Measurements from ENCODE around the gene ANKRD13B.
"Not testable (repeated sequence)": the region's sequence is repeated elsewhere in the genome, so short reads cannot be mapped to it uniquely, and the experiment has no call there.

The ANKRD13B gene

GRCh38 chr17:29642171-29642611 is 49.3 kb downstream of the ANKRD13B start:
- DNase-seq (ENCODE audit: low read depth in 2 of 2) = no peak

DNA sequence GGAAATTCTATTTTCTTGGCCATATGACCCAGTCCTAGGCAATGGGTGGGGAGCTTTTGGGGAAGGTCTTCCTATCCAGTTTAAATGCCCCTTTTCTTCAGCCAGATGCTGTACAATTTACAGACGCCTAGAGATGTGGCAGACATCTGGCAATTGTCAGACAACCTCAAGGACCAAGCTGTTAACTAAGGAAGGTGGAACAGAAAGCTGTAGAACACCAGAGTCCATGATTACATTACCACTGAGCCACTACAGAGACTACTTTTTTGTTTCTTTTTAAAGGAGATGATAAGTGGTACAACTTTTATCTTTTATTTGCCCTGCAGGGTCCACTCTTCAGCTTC is 50.9 kb downstream of the ANKRD13B start:
- DNase-seq (ENCODE audit: low read depth in 2 of 2) = no peak

DNA sequence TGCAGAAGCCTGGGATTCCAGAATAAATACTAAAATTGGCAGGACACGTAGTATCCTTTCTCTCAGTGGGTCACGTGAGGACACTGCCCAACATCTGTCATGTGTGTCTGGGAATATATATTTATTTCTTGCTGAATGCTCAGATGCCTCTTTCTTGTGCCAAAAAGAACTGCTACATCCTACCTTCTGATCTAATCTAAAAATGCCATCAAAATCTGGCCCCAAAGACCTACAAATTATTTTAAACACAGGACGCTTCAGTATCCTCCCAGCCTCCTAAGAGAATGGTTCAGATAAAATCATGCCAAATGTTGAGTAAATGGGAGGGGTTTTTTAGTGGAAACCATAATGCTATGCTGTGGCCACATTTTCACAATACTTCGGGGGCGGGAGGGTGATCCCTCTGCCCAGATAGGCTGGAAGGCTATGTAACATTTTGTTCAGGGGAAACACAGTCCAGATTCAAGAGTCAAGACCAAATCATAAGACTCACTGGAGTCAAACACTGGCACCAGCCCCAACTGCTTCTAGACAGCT is 52.7 kb downstream of the ANKRD13B start:
- DNase-seq (ENCODE audit: low read depth in 2 of 2) = no peak

- DNase-seq (ENCODE audit: low read depth in 2 of 2) = no peak
Observed at GRCh38 chr17:29648005-29648404, 55.1 kb downstream of the ANKRD13B start.

DNA sequence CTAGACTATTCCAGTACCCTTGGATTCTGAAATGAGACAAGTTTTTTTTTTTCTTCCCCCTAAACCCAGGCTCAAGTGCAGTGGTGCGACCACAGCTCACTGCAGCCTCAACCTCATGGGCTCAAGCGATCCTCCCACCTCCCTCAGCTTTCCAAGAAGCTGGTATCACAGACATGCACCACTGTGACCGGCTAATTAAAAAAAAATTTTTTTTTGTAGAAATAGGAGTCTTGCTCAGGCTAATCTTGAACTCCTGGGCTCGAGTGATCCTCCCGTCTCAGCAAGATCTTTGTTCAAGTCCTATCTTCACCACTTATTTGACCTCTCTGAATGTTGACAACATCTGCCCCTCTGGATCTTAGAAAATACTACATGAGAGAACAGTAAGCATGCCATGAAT is 56.4 kb downstream of the ANKRD13B start:
- DNase-seq (ENCODE audit: low read depth in 2 of 2) = no peak

GRCh38 chr17:29650396-29650795 is 57.5 kb downstream of the ANKRD13B start:
- no peak for DNase-seq (ENCODE audit: low read depth in 2 of 2)

DNA sequence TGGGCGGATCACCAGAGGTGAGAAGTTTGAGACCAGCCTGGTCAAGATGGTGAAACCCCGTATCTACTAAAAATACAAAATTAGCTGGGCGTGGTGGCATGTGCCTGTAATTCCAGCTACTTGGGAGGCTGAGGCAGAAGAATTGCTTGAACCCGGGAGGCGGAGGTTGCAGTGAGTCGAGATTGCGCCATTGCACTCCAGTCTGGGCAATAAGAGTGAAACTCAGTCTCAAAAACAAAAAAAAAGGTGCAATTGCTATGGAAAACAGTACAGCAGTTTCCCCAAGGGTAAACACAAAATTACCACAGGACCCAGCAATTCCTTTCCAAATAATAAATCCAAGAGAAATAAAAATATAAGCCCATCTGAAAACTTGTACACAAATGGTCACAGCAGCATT is 59.0 kb downstream of the ANKRD13B start:
- not testable (repeated sequence) for DNase-seq (ENCODE audit: low read depth in 2 of 2)

GRCh38 chr17:29652976-29653375 is 60.0 kb downstream of the ANKRD13B start:
- no peak for DNase-seq (ENCODE audit: low read depth in 2 of 2)

DNA sequence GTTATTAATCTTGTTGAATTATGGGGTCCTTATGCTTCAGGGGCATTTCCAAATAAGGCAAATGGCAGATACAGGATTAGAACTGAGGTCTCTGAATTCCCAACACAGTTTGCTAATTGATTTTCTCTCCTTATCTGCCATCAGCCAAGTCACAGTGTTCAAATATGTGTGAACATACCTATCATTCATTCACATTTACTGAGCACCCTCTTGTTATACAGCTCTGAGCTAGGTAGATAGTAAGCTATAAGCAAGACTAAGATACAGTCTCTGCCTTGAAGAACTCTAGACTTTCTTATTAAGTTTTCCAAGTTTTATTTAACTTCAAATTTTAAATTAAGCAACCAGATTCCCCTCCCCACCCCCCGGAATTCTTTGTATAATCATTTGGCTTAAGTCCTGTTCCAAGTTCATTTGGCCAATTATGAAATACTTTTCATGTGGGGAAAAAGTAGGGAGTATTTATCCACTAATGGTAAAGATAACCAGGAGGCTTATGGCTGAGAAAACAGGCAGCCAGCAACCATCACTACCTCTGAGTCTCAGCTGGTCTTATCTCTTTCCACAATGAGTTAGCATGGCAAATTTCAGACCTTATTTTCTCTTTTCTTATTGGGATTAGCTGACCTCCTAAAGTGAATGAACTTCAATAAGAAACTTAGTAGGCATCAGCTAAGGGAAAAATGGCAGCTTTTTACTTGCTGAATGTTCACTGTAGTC is 61.2 kb downstream of the ANKRD13B start:
- DNase-seq (ENCODE audit: low read depth in 2 of 2) = no peak

GRCh38 chr17:29655323-29655722 is 62.4 kb downstream of the ANKRD13B start:
- DNase-seq (ENCODE audit: low read depth in 2 of 2) = no peak

DNA sequence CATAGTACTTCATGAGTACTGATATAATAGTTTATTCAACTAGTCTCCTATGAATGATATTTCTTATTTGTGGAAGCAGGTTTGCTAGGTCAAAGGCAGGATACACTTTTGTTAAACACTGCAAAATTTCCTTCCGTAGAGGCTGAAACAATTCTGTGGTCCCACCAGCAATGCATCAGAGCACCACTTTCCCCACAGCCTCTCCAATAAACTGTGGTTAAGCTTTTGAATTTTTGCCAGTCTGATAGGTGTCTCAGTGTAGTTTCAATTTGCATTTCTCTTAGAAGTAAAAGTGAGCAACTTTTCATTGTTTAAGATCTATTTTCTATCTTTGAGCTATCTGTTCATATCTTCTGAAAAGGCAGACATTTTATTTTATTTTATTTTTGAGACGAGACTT is 66.2 kb downstream of the ANKRD13B start:
- DNase-seq (ENCODE audit: low read depth in 2 of 2) = no peak

DNA sequence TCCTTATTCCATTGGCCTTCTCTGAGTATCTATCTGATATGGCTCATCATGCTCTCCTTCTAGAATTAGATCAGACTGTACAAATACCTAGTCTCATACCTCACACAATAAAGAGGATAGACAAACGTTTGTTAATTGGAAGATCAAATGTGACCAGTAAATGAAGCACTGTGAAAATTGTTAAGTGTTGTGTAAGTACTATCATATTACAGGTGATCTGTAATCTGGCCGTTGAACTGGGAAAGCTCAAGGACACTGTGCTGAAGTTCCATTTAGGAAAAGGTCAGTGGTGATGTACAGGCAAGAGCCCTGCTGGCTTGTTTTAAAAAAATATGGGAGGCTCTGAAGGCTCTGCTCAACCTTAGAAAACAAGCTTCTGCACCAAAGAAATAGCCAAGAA is 68.3 kb downstream of the ANKRD13B start:
- no peak for DNase-seq (ENCODE audit: low read depth in 2 of 2)

DNA sequence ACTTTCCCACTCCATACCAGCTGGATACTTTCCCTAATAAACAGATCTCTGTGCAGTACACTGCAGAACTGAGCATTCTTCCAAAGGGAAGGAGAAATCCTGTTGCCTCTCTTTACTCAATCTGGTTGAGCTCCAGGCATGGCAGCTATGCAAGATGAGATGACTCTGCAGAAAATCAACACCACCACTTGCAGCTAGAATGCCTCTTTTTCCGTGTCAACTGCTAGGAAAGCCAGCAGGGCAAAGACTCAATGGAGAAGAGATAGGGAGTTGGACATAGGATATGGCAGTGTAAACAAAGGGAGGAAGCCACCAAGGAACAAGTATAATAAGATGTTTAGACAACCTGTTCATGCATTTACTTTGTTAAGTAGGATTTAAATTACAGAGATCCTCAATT is 70.2 kb downstream of the ANKRD13B start:
- DNase-seq (ENCODE audit: low read depth in 2 of 2) = no peak
